PC-3 (cell line): ENCODE data around the gene CTXN3. TPM values are rescaled to one million over a fixed set of nuclear protein-coding genes. Genes with fewer than 3 reads are reported as not detected.

Source experiments
- ATAC-seq: fragments of 200-7000 bp; cut with Tn5 transposase; 2 replicates; pipeline ENCODE4 v1.9.1; 2020; ENCODE audit warnings: mild to moderate bottlenecking, moderate library complexity
- BruUV-seq: library from RNA; stranded (reverse); fragments of 400-500 nt; replicated peaks from 2 replicates; lab custom pipeline; 2021; lab: Mats Ljungman, UMichigan
- CTCF ChIA-PET: fragments of 300-600 bp; sonication (Branson Sonifier 250); formaldehyde crosslinking; loops from one replicate; lab custom pipeline; 2022; ENCODE audit warnings: antibody characterized with exemption; lab: Charles Lee
- POLR2A ChIA-PET: fragments of 300-600 bp; sonication (Branson Sonifier 250); formaldehyde crosslinking; loops from one replicate; lab custom pipeline; 2022; ENCODE audit warnings: antibody characterized with exemption; ENCODE audit not compliant: unreplicated experiment; lab: Charles Lee
- DNase-seq: peaks from one replicate; pipeline ENCODE4 v3.0.0-alpha.2; 2015
- H2AFZ ChIP-seq: fragments of 300-600 bp; sonication (generic); 2 replicates; pipeline ENCODE4 v1.6.0; 2016; ENCODE audit warnings: antibody characterized with exemption, low read length
- H3F3A ChIP-seq: fragments of 300-600 bp; sonication (generic); one replicate; pipeline ENCODE4 v1.6.0; 2017; ENCODE audit warnings: antibody characterized with exemption, low read length, control low read depth, mild to moderate bottlenecking; ENCODE audit not compliant: unreplicated experiment
- H3K27ac ChIP-seq: fragments of 300-600 bp; sonication (generic); 2 replicates; pipeline ENCODE4 v1.5.1; 2016; ENCODE audit warnings: mild to moderate bottlenecking, low read length
- H3K27me3 ChIP-seq: fragments of 300-600 bp; sonication (generic); 2 replicates; pipeline ENCODE4 v1.6.1; 2016; ENCODE audit warnings: low read length, mixed read lengths
- H3K36me3 ChIP-seq: fragments of 300-600 bp; sonication (generic); 2 replicates; pipeline ENCODE4 v1.6.1; 2016; ENCODE audit warnings: low read depth, mixed run types, low read length, mixed read lengths
- H3K4me1 ChIP-seq: fragments of 300-600 bp; sonication (generic); 2 replicates; pipeline ENCODE4 v1.5.1; 2016; ENCODE audit warnings: low read length; ENCODE audit not compliant: insufficient read depth
- H3K4me2 ChIP-seq: fragments of 300-600 bp; sonication (generic); 2 replicates; pipeline ENCODE4 v1.6.0; 2016; ENCODE audit warnings: low read length
- H3K4me3 ChIP-seq: fragments of 300-600 bp; sonication (generic); 2 replicates; pipeline ENCODE4 v1.5.1; 2016; ENCODE audit warnings: mild to moderate bottlenecking, low read length, mixed read lengths
- H3K79me2 ChIP-seq: fragments of 300-600 bp; sonication (generic); 2 replicates; pipeline ENCODE4 v1.6.1; 2017; ENCODE audit warnings: low read length, mixed read lengths
- H3K9ac ChIP-seq: fragments of 300-600 bp; sonication (generic); 2 replicates; pipeline ENCODE4 v1.6.0; 2016; ENCODE audit warnings: mild to moderate bottlenecking, low read length
- H3K9me2 ChIP-seq: fragments of 300-600 bp; sonication (generic); replicated peaks from 2 replicates; pipeline ENCODE4 v1.6.1; 2016; ENCODE audit warnings: mixed run types, low read length, mixed read lengths
- H3K9me3 ChIP-seq: fragments of 300-600 bp; sonication (generic); 2 replicates; pipeline ENCODE4 v1.6.1; 2016; ENCODE audit warnings: low read length, mixed read lengths
- H4K20me1 ChIP-seq: fragments of 300-600 bp; sonication (generic); 2 replicates; pipeline ENCODE4 v1.6.1; 2016; ENCODE audit warnings: low read length, mixed read lengths
- CTCF ChIP-seq: fragments of 300-600 bp; sonication (generic); conservative IDR thresholded peaks from 2 replicates; pipeline ENCODE4 v1.5.1; 2017; ENCODE audit warnings: antibody characterized with exemption, low read depth, mild to moderate bottlenecking, low read length
- EZH2 ChIP-seq: fragments of 300-600 bp; sonication (generic); IDR thresholded peaks from one replicate; pipeline ENCODE4 v1.6.1; 2017; ENCODE audit warnings: antibody characterized with exemption, mild to moderate bottlenecking, low read length; ENCODE audit not compliant: unreplicated experiment
- EZH2phosphoT487 ChIP-seq: fragments of 300-600 bp; sonication (generic); IDR thresholded peaks from 2 replicates; pipeline ENCODE4 v1.6.1; 2018; ENCODE audit warnings: mild to moderate bottlenecking, antibody characterized with exemption, low read length, borderline replicate concordance
- intact Hi-C: fragments of 100-400 bp; cut with micrococcal nuclease; formaldehyde crosslinking; loops from 2 replicates; pipeline ENCODE4 v1.9.0; 2023
- total RNA-seq: library from RNA; depleted of rRNA; stranded (reverse); fragments of >200 nt; gene quantifications from 2 replicates; pipeline ENCODE4 v1.2.3, GENCODE V29; 2014

Gene CTXN3
- total RNA-seq, 1 experiment from 2014 or later: not detected

GRCh38 chr5:127601111-127601510, 47.8 kb upstream of the CTXN3 start:
- ATAC-seq: no peak
- Histone ChIP-seq H3K4me1 (no peaks in the 10 kb centered on the region), H3K4me3 (no peak overlapping the region), H3K9ac (no peak overlapping the region), H4K20me1 (no peaks in the 10 kb centered on the region), H3K4me2 (no peak overlapping the region), H3K9me3 (no peaks in the 10 kb centered on the region), H3K27ac (no peak overlapping the region), H3K9me2 (no peaks in the 10 kb centered on the region), H3K79me2 (no peaks in the 10 kb centered on the region), H3K36me3 (no peaks in the 10 kb centered on the region), H2AFZ (no peak overlapping the region), H3K27me3 (peaks cover 41% of the 10 kb centered on the region), H3F3A (no peaks in the 10 kb centered on the region)
- DNase-seq: no peak
- TF ChIP-seq EZH2: no peak
- no peak for TF ChIP-seq EZH2phosphoT487
- no peak for TF ChIP-seq CTCF
- intact Hi-C loops: no loop called here
- ChIA-PET CTCF (no interaction called here), POLR2A (no interaction called here)
- no TSS peak for BruUV-seq

- H3K4me2 ChIP-seq: no peak overlapping the region
- CTCF ChIA-PET: no interaction called here
- DNase-seq (no peak), ATAC-seq (no peak)
- BruUV-seq: no TSS peak
- no peak overlapping the region for H2AFZ ChIP-seq
- H3K4me1 ChIP-seq: no peaks in the 10 kb centered on the region
- no peaks in the 10 kb centered on the region for H3F3A ChIP-seq
- H3K27ac ChIP-seq: no peak overlapping the region
- H3K9me3 ChIP-seq: no peaks in the 10 kb centered on the region
- H3K9ac ChIP-seq: no peak overlapping the region
- no peaks in the 10 kb centered on the region for H3K79me2 ChIP-seq
- POLR2A ChIA-PET: no interaction called here
- TF ChIP-seq CTCF (no peak), EZH2phosphoT487 (no peak), EZH2 (no peak)
- no peaks in the 10 kb centered on the region for H4K20me1 ChIP-seq
- H3K4me3 ChIP-seq: no peak overlapping the region
- no peaks in the 10 kb centered on the region for H3K9me2 ChIP-seq
- H3K27me3 ChIP-seq: peaks cover 40% of the 10 kb centered on the region
- H3K36me3 ChIP-seq: no peaks in the 10 kb centered on the region
- intact Hi-C loops: no loop called here
These were observed 47.3 kb upstream of the CTXN3 start for GRCh38 chr5:127601601-127602000.

- no peaks in the 10 kb centered on the region for H3K79me2 ChIP-seq
- H3K36me3 ChIP-seq: no peaks in the 10 kb centered on the region
- no peaks in the 10 kb centered on the region for H3K4me1 ChIP-seq
- no peak overlapping the region for H3K27ac ChIP-seq
- no peak overlapping the region for H2AFZ ChIP-seq
- H4K20me1 ChIP-seq: no peaks in the 10 kb centered on the region
- BruUV-seq: no TSS peak
- ChIA-PET POLR2A (no interaction called here), CTCF (no interaction called here)
- TF ChIP-seq EZH2phosphoT487: no peak
- no peak for TF ChIP-seq CTCF
- no peak for TF ChIP-seq EZH2
- no peaks in the 10 kb centered on the region for H3K9me3 ChIP-seq
- H3K9ac ChIP-seq: no peak overlapping the region
- H3K9me2 ChIP-seq: no peaks in the 10 kb centered on the region
- H3K4me3 ChIP-seq: no peak overlapping the region
- H3F3A ChIP-seq: no peaks in the 10 kb centered on the region
- intact Hi-C loops: no loop called here
- H3K27me3 ChIP-seq: peaks cover 40% of the 10 kb centered on the region
- no peak overlapping the region for H3K4me2 ChIP-seq
- DNase-seq (no peak), ATAC-seq (no peak)
These were observed 46.4 kb upstream of the CTXN3 start for GRCh38 chr5:127602481-127602880.
